MM.1S (cell line): ENCODE measurements around the gene CIBAR2.

Experiments
- CTCF ChIP-seq: fragments of 300-600 bp; sonication (generic); IDR thresholded peaks from 2 replicates; pipeline ENCODE4 v1.5.1; 2016; ENCODE audit warnings: antibody characterized with exemption, low read length, mixed read lengths
- EZH2 ChIP-seq: fragments of 300-600 bp; sonication (generic); optimal IDR thresholded peaks from 2 replicates; pipeline ENCODE3; 2017; ENCODE audit warnings: low read depth, mild to moderate bottlenecking, antibody characterized with exemption, low read length, mixed read lengths

- TF ChIP-seq CTCF (no peak), EZH2 (no peak)
Measured at GRCh38 chr16:85089525-85089924, 22.7 kb downstream of the CIBAR2 start.
